HG03457 (cell line): Measurements from ENCODE around the gene STK39.
"Not testable (repeated sequence)": the region's sequence is repeated elsewhere in the genome, so short reads cannot be mapped to it uniquely, and the experiment has no call there.

Experiments
- ATAC-seq: cut with Tn5 transposase; IDR thresholded peaks from one replicate; pipeline ENCODE4 v1.9.1; 2021; ENCODE audit warnings: moderate number of reproducible peaks; ENCODE audit not compliant: unreplicated experiment

The STK39 gene

DNA sequence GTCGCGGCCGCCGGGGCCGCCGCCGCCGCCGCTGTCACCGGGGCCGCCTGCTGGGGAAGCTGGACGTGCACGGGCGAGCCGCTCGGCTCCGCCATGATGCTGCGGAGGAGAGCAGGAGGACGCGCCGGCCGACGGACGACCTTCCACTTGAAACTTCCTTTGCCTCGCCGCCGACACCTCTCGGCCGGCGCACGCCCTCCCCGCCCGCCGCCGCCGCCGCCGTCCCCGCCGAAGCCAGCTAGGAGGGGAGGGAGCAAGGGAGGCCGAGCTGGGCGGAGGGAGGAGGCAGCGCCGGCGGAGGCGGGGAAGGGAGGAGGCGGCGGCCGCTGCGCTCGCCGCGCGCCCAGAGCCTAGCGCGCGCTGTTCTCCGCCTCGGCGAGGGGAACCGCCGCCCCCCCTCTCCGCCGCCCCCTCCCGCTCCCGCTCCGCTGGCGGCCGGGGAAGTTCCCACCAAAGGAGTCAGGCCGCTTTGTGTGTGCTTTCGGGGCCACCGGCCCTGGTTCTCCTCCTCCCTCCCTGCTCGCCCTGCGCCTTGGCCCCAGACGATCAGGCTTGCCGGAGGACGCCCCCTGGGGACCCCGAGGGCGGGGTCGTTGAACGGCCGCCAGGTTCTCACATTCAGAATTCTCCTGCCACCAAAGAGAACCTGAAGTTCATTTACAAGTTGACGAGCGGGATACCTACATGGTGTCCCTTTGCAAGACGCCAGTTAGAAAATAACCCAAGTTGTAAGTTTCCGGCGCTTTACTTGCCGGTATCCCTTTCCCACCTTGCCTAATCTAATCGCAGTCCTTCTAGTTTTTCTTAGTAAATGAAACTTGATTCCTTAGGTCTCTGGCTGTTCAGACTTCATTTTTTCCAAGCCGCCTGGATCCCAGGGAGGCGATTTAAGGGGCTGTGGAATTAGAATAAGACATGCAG lies at the start of gene STK39:
Gene STK39, minus strand, starts transcription at position 255 of the 921 bp plus-strand sequence. Its CDS starts 160 bp downstream, at position 95.
- ATAC-seq: peak; percentile 71

DNA sequence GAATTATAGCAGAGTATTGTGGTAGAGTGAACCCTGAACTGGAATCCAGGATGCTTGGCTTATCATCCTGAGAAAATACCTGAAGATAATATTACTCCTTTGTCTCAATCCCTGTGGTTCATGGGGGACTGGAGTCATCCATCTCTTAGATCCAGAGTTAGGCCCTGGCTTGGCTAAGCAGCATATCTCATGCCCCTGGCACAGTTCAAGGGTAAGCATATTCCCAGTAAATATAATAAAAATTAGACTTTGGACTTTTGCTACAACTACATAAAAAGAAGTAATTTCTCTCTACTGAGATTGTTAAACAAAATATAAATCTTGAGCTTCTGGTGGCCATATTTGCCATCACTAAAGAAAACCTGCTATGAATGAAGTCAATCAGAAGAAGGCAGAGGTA lies 47.7 kb upstream of the STK39 start:
- ATAC-seq: no peak

DNA sequence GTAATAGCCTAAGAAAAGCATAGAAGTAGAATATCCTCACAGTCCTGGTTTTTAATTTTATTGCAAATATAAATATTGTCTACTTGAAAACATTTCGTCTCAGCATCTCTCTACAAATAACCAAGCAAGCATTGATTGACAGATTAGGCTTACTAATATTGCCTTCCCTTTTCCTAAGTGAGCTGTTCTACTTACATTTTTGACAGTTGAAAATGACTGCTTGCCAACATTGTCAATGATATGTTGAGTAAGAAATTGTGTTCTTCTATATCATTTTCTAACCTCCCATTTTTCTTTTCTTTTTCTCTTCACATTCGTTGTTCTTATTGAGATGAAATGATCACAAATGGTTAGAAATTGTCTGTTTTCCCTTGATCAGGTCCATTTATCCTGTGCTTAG lies 47.0 kb upstream of the STK39 start:
- ATAC-seq: no peak

DNA sequence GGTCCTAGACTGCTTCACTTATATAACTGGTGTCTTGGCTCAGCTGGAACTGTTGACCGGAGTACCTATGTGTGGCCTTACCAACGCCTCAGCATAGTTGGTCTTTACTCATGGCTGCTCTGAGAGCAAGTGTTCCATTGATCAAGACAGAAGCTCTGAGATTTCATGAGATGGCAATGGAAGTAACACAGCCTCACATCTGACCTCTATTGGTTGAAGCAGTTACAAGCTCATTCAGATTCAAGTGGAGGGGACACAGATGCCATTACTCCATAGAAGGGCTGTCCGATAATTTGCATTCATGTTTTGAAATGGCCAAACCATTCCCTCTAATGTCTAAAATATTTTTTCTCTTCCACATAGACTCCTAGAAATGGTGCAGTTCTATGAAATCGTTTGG lies 46.4 kb upstream of the STK39 start:
- ATAC-seq: no peak

- no peak for ATAC-seq
These were observed 43.0 kb upstream of the STK39 start for GRCh38 chr2:168290391-168290790.

- ATAC-seq: no peak
These were observed 42.5 kb upstream of the STK39 start for GRCh38 chr2:168289880-168290279.

DNA sequence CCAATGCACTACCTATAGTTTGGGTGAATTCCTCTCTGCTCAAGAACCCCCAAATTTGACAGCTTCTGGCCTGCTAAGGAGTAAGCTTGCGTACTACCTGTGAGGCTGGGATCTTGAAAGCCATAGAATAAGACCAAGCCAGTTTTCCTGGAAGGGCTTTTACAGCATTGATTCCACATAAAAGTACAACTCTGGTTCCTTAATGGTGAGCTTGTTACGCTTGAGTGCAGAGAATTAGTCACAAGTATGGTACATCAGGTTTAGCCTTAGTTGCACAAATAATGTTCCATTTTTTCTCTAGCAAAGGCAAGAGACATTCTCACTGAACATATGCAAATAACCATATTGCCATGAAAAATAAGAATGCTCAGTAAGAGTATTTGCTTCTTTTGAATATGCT lies 39.1 kb upstream of the STK39 start:
- ATAC-seq: no peak

DNA sequence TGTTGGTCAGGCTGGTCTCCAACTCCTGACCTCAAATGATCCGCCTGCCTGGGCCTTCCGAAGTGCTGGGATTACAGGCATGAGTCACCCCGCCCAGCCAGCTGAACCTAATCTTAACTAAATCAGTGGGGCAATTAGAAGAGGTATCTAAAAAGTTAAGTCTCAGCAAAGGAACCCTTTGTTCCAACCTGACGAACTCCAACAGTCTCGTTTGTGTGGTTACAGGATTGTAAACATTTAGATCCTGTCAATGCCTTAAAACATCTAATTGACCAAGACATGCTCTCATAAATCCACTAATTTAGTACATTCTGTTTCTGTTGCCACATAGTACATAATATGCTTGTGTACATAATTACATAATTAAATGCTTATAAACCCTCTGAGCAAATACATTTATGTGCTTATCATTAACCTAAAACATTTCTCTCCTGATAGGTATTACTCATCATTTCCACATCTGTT lies 31.1 kb upstream of the STK39 start:
- no peak for ATAC-seq

- no peak for ATAC-seq
These were observed 29.9 kb upstream of the STK39 start for GRCh38 chr2:168277276-168277675.

DNA sequence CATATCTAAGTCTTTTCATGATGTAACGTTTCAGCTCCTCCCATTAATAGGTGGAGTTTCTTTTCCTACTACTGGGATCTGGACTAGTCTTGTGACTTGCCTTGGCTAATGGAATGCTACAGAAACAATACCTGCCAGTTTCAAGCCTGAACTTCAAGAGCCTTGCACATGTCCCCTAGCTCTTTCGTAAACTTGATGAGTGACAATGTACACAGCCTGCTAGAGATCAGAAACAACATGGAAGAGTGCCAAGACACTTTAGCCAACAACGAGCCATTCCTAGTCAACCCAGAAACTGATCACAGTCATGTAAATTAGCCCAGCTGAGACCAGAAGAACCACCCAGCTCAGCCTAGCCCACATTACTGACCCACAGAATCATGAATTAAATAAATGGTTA lies 24.8 kb upstream of the STK39 start:
- no peak for ATAC-seq

DNA sequence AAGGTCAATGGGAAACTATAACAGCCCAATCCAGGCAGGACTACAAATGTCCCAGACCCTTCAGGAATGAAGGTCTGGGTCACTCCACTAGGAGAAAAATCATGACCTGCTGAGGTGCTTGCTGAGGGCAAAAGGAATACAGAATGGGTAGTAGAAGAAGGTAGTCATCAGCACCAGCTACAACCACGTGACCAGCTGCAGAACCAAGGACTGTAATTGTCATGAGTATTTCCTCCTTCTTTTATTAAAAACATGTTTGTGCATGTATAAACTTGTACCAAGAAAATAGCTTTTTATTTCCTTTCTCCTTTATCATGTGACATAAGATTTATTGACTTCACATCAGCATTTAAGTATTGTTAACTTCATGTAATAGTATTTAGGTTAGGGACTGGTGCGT lies 15.5 kb upstream of the STK39 start:
- not testable (repeated sequence) for ATAC-seq

- no peak for ATAC-seq
These were observed 9.1 kb upstream of the STK39 start for GRCh38 chr2:168256448-168256847.

- no peak for ATAC-seq
These were observed 8.5 kb upstream of the STK39 start for GRCh38 chr2:168255866-168256265.

GRCh38 chr2:168255103-168255502 lies 7.7 kb upstream of the STK39 start:
- ATAC-seq: no peak

DNA sequence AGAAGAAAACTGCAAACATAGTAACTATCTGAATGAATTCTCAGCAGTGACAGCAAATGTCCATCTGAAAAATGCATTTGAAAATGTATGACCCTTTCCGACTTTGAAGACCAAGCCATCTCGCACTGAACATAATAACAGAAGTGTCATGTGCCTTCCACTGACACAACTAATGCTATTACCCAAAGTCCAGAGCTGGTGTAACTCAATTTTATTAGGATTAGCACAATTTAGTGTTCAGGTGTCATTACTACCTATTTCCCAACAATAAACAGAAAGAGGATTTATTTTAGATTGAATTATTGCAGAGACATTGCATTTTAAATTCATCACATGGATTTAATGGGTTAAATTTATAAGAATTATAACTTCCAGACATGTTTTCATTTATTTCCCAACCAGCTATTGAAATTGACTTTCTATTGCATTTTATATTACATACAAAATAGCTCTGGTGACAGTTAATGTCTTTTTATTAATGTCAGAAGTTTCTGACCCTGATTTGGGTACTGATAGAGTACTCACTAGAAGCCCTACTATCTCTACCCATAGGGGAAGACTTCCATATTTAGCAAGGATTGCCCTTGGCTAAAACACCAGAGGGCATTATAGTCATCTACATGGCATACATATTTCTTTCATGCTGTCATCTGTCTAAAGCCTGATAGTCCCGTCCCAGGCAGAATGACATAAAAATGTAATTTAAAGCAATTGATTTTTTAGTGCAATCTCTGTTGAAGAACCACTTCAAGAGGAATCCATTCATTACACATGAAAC lies 7.0 kb upstream of the STK39 start:
- no peak for ATAC-seq

DNA sequence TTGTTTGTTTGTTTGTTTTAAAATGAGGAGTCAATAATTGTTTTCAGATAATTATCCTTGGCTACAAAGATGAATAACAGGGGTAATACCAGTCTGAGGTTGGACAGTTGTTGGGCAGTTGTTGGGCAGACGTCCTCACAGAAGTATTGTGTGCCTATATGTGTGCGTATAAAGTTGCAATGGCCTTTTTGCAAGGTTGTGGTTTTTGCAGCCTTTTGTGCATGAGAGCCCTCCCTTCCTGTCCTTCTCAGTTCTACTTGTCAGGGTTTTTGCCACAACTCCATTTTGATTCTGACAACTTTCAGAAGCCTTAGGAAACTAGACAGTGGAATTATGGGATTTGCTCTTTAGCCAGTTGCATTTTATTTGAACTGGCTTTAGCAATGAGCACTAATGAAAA lies 6.0 kb upstream of the STK39 start:
- no peak for ATAC-seq

DNA sequence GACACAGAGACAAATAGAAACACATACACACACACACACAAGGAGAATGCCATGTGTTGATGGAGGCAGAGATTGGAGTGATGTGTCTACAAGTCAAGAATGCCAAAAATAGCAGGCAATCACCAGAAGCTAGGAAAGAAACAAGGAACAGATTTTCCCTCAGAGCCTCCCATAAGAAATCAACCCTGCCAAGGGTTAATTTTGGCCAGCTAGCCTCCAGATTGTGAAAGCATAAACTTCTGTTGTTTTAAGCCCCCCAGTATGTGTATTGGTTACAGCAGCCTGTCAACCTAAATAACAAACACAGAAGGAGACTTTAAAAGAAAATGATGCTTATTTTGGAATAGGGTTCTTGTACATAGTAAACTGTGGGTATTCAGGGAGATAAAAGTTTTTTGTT lies 5.6 kb upstream of the STK39 start:
- no peak for ATAC-seq

GRCh38 chr2:168246483-168247340 lies 683 bp downstream of the STK39 start:
- ATAC-seq: peak; percentile 41

DNA sequence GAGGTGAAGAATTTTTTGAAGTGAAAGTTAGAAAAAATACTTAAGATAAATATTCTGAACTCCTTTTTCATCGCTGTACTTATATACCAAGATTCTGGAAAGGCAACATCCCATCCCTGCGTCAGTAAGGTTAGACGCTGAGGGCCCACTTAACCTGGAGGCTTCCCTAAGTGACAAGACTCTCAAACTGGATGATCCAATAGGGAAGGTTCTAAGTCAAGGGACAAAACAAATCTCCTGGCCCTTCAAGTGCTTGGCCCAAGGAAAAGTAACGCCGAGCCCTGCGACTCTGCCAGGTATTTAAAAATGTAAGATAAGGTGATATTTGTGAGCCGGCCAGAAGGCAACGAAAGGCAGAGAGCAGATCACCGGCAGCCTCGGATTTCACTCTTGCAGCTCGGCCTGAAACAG lies 1.3 kb downstream of the STK39 start:
- no peak for ATAC-seq

DNA sequence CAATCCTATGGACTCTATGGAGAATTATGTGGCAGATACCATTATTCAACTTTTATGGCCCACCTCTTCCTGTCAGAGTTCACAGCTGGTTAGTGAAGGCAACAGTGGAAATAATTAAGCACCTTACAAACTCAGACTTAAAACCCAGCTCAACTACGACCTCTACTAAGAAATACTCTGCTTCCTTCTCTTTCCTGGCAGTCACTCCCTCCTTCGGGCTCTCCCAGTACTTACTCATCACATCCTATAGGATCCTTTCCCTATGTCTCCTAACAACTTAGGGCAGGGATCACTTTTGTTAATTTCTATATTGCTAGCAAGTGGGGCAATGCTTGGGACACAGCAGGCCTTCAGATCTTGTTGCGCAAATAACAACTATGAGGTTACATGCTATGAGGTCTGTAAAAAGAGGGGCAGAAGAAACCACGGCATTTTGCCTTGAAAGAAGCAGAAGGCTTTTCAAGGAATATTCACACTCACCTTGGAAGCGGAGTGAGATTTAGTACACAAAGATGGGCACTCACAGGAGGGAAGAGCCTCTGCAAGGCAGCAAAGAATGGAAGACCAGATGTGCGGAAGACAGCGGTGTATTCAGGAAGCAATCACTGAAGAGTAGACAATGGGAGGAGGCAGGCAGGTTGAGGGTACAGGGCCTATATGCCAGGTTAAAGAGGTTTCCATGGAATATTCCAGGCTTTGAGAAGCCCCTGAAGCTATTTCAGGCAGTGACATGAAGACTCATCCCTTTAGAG lies 2.1 kb downstream of the STK39 start:
- no peak for ATAC-seq
